Fibroblast of skin of scalp (primary cell): ENCODE measurements around the gene DNAI2. TPM values are rescaled to one million over a fixed set of nuclear protein-coding genes. Genes with fewer than 3 reads are reported as not detected.

Experiments used
- DNase-seq: peaks from one replicate; pipeline ENCODE4 v3.0.0-alpha.2; 2013
- polyA plus RNA-seq, 2 experiments: library from polyadenylated mRNA; unstranded; fragments of 120-200 nt; gene quantifications; one replicate each; pipeline ENCODE4 v1.2.1, GENCODE V29; 2013; ENCODE audit not compliant: insufficient read length in 2 of 2

Gene DNAI2
- not detected for polyA plus RNA-seq (2013, experiment 1 of 2; ENCODE audit: insufficient read length)
- polyA plus RNA-seq (2013, experiment 2 of 2; ENCODE audit: insufficient read length) = not detected

GRCh38 chr17:74274060-74274708, at the start of gene DNAI2:
Gene DNAI2, plus strand, starts transcription at chr17:74274234. Its CDS starts 7,584 bp downstream, at chr17:74281818.
- DNase-seq = no peak

GRCh38 chr17:74224959-74225725, 48.9 kb upstream of the DNAI2 start:
- no peak for DNase-seq

GRCh38 chr17:74226252-74226651, 47.8 kb upstream of the DNAI2 start:
- no peak for DNase-seq

- no peak for DNase-seq
Measured at GRCh38 chr17:74227271-74228080, 46.6 kb upstream of the DNAI2 start.

GRCh38 chr17:74228306-74228978, 45.6 kb upstream of the DNAI2 start:
- DNase-seq = no peak

GRCh38 chr17:74230896-74231295, 43.1 kb upstream of the DNAI2 start:
- no peak for DNase-seq

- no peak for DNase-seq
Measured at GRCh38 chr17:74231928-74232907, 41.8 kb upstream of the DNAI2 start.

GRCh38 chr17:74233937-74234336, 40.1 kb upstream of the DNAI2 start:
- DNase-seq = no peak

GRCh38 chr17:74234486-74234885, 39.5 kb upstream of the DNAI2 start:
- no peak for DNase-seq

GRCh38 chr17:74235040-74235581, 38.9 kb upstream of the DNAI2 start:
- no peak for DNase-seq

- DNase-seq = no peak
Measured at GRCh38 chr17:74235911-74236371, 38.1 kb upstream of the DNAI2 start.

- no peak for DNase-seq
Measured at GRCh38 chr17:74237321-74237720, 36.7 kb upstream of the DNAI2 start.

- DNase-seq = peak; percentile 30
Measured at GRCh38 chr17:74239172-74239571, 34.9 kb upstream of the DNAI2 start.

- DNase-seq = peak; percentile 69
Measured at GRCh38 chr17:74240618-74241205, 33.3 kb upstream of the DNAI2 start.

- DNase-seq = no peak
Measured at GRCh38 chr17:74241431-74241830, 32.6 kb upstream of the DNAI2 start.

- no peak for DNase-seq
Measured at GRCh38 chr17:74241847-74242246, 32.2 kb upstream of the DNAI2 start.

- DNase-seq = no peak
Measured at GRCh38 chr17:74243013-74243755, 30.9 kb upstream of the DNAI2 start.

- no peak for DNase-seq
Measured at GRCh38 chr17:74244128-74244527, 29.9 kb upstream of the DNAI2 start.

- no peak for DNase-seq
Measured at GRCh38 chr17:74244548-74244947, 29.5 kb upstream of the DNAI2 start.
